Right renal pelvis (tissue), 4 donors: ENCODE data around the gene PSMD2. TPM values are rescaled to one million over a fixed set of nuclear protein-coding genes. Genes with fewer than 3 reads are reported as not detected.

Experiments
- DNase-seq, 4 donors: peaks; one replicate each; pipeline ENCODE4 v3.0.0-alpha.2; 2013; ENCODE audit warnings: low read depth in 4 of 4, low spot score in 3 of 4, missing footprints in 1 of 4
- polyA plus RNA-seq, 4 donors: library from polyadenylated mRNA; unstranded; fragments of 120-200 nt; gene quantifications; one replicate each; pipeline ENCODE4 v1.2.1, GENCODE V29; 2013; ENCODE audit not compliant: insufficient read length in 4 of 4

PSMD2 gene
- polyA plus RNA-seq, 4 donors, result 189 to 213 (median 207) TPM

DNA sequence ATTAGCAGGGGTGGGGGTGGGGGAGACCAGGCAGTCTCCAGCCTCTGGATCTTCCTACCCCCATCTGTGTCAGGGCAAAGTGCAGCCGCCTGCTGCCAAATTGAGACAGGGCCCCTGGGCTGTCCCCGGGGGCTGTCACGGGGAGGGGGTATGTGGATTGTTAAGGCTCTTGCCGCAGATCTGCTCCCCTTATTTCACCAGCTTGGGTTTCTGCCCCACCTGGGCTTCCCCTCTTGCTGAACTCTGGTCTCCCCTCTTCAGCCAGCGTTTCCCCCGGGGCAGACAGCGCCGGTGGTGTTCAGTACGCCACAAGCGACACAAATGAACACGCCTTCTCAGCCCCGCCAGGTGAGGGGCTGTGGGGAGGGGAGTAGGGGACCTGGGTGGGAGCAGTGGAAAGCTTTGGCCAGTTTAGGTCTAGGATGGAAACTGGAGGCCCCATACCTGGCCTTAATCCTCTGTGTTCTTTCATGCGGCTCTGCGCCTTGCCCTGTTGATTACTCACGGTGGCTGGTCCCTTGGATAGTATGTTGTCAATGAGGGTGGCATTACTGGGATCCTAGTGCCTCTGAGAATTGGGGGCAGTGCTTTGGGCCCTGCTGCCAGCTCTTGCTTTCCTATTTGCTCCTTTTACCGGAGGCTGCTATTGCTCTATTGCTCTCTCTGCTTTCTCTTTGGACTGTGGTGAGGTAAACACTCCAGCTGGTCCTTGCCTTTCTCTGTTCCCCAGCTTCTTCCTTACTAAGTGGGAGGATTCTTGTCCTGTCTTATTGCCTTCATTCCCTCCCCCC lies 17.0 kb downstream of the PSMD2 start:
- no peak for DNase-seq

DNA sequence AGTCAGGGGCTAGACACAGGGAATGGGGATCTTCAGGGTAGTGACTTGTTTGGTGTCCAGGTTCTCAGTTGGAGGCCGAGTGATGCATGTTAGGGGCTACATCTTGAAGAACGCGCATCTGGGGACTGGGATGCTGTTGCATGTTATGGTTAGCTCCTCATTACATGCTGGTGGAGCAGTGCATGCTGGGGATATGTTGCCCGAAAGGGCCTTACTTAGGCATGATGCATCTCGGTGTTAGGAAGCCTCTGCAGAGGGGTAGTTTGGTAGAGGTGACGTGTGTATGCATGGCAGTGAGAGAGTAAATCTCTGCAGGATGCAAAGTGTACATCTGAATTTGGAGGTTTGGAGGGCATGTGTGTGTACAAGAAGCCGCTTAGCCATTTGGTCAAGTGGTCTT lies 17.8 kb downstream of the PSMD2 start:
- no peak for DNase-seq

DNA sequence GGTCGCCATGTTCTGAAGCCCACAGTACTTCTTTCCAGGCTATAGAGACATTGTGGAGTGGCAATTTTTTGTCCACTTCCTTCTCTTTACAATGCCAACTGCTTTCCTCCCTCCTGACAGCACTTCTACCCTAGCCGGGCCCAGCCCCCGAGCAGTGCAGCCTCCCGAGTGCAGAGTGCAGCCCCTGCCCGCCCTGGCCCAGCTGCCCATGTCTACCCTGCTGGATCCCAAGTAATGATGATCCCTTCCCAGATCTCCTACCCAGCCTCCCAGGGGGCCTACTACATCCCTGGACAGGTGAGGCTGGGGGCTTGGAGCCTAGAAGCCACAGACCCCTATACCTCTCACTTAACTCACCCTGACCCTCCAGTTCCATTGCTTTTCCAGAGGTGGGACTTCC lies 18.2 kb downstream of the PSMD2 start:
- no peak for DNase-seq

DNA sequence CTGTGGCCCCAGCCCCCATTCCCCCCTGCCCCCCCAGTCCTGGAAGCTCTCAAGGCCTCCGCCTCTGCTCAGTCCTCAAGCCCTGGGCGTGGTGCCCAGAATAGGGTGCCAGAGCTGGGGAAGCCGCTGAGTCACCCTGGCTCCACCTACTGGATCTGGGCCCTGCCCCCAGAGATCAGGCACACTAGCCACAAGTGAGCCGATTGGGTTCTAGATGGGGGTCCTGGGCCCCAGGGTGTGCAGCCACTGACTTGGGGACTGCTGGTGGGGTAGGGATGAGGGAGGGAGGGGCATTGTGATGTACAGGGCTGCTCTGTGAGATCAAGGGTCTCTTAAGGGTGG lies 21.0 kb downstream of the PSMD2 start:
- no peak for DNase-seq

DNA sequence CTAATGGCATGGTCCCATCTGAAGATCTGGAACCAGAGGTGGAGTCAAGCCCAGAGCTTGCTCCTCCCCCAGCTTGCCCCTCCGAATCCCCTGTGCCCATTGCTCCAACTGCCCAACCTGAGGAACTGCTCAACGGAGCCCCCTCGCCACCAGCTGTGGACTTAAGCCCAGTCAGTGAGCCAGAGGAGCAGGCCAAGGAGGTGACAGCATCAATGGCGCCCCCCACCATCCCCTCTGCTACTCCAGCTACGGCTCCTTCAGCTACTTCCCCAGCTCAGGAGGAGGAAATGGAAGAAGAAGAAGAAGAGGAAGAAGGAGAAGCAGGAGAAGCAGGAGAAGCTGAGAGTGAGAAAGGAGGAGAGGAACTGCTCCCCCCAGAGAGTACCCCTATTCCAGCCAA lies 22.6 kb downstream of the PSMD2 start:
- DNase-seq, result no peak

DNA sequence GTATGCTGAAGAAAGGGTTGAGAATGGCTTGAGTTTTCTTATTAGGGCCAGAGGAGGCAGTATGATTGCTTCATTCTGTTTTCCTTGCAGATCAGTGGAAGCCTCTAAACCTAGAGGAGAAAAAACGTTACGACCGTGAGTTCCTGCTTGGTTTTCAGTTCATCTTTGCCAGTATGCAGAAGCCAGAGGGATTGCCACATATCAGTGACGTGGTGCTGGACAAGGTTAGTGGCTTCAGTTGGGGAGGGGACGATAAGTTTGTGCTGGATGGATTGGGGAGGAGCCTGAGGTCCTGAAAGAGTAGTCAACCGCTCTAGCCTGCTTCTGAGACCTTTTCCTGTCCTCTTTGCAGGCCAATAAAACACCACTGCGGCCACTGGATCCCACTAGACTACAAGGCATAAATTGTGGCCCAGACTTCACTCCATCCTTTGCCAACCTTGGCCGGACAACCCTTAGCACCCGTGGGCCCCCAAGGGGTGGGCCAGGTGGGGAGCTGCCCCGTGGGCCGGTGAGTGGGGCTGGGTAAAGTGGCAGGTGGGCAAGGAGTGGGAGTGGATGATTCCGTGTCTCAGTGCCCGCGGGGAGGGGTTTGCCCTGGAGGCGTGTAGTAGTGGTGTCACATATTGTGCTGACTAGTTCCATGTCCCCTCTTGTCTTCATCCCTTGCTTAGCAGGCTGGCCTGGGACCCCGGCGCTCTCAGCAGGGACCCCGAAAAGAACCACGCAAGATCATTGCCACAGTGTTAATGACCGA lies 23.9 kb downstream of the PSMD2 start:
- no peak for DNase-seq

DNA sequence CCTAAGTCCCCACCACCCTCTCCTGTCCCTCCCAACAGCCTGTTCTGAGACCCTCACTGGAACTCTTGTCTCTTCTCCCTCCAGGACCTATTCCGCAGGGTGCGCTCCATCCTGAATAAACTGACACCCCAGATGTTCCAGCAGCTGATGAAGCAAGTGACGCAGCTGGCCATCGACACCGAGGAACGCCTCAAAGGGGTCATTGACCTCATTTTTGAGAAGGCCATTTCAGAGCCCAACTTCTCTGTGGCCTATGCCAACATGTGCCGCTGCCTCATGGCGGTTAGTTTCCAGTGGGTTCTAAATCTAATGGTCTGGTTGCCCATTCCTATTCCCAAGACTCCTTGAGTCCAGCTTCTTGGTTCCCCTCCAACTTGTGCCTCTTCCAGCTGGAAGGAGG lies 24.7 kb downstream of the PSMD2 start:
- DNase-seq, result no peak

DNA sequence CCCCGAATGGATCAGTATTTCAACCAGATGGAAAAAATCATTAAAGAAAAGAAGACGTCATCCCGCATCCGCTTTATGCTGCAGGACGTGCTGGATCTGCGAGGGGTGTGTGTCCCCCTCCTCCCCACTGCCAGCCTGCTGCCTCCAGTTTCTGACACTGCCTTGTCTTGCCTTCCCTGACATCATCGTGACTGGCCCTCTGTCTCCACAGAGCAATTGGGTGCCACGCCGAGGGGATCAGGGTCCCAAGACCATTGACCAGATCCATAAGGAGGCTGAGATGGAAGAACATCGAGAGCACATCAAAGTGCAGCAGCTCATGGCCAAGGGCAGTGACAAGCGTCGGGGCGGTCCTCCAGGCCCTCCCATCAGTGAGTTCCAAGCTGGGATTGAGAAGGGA lies 26.2 kb downstream of the PSMD2 start:
- no peak for DNase-seq

DNA sequence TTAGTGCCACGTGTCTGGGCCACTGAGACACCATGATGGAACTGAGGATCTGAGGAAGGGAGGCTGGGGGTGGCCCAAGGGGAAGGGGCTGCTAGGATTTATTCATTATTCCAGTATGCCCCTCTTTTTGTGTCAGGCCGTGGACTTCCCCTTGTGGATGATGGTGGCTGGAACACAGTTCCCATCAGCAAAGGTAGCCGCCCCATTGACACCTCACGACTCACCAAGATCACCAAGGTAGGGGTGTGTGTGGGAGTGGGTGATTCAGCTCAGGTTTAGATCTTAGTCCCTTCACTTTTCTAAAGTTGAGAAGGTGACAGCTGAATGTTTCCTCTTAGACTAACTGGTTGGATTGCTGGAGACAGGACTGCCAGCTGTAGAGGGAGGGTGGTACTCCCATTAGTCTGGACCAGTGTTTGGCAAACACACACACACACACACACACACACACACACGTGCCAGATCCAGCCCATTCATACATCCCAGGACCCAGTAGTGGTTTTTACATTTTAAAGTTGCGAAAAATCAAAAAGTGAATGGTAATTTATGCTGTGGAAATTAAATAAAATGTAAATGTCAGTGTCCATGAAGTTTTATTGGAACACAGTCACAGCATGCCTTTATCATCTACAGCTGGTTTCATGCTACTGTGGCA lies 26.8 kb downstream of the PSMD2 start:
- DNase-seq, result no peak

DNA sequence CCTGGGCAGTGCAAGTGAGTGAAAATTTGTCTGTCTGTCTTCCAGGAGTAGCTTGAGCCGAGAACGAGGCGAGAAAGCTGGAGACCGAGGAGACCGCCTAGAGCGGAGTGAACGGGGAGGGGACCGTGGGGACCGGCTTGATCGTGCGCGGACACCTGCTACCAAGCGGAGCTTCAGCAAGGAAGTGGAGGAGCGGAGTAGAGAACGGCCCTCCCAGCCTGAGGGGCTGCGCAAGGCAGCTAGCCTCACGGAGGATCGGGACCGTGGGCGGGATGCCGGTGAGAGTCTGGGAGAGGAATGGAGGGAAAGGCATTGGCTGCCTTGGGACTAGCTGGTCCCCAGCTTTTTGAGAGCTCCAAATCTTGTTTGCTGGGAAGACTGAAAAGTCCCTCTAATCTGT lies 28.1 kb downstream of the PSMD2 start:
- no peak for DNase-seq

DNA sequence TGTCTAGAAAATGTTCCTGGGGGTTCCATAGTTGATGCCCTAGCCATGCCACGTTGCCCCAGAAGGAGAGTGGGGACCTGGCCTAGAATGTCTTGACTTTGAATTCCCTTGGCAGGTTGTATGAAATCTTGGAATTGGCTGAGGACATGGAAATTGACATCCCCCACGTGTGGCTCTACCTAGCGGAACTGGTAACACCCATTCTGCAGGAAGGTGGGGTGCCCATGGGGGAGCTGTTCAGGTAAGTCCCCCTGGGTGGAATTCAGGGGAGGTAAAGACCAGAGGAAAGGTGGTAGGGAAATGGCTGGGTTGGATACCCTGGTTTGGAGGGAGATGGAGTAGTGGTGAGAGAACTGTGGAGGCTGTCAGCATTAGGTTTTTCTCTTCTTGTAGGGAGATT lies 29.5 kb downstream of the PSMD2 start:
- DNase-seq, result no peak

DNA sequence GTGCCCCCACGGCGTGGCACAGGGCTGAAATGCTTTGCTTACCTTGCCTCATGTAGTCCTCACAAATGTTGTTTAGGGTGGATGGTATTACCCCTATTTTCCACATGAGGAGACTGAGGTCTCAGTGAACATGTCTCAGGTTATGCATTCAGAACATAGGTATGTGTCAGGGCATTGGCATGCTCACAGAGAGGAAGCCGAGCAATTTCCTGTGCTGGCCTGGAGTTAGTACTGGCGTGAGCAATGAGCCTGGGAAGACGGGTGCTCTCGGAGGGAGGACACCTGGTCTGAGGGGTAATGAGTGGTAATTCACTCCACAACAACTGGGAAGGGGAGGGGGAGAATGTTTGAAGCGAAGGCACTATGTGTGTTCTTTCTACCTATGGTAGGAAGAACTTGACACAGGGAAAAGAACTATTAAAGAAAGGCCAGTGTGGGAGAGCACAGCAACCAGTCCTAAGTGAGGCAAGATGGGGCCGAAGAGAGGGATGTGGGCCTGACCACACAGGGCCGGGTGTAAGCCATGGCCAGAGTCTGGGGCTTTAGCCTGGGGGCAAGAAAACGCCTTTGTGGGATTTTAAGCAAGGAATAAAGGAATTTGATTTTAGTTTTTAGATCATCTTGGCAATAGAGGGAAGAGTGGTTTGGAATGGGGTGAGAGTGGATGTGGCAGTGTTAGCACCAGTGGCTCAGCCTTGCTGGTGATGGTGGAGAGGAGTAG lies 33.5 kb downstream of the PSMD2 start:
- no peak for DNase-seq

DNA sequence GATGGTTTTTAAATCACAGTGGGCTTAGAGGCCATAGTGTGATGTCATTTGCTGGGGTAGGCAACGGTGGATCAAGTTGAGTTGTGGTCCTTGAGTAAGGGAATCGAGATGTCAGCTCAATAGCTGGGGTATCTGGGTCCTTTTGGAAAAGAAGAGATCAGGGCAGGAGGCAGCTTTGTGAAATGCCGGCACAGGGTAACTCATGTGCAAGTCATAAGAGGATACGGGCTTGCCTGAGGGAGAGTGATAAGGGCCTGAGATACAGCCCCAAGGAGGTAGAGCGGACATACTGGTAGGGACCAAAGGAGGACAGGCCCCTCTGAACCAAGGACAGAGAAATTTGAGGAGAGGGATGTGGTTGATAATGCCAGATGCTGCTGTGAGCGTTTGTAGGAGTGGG lies 34.1 kb downstream of the PSMD2 start:
- DNase-seq, result no peak

DNA sequence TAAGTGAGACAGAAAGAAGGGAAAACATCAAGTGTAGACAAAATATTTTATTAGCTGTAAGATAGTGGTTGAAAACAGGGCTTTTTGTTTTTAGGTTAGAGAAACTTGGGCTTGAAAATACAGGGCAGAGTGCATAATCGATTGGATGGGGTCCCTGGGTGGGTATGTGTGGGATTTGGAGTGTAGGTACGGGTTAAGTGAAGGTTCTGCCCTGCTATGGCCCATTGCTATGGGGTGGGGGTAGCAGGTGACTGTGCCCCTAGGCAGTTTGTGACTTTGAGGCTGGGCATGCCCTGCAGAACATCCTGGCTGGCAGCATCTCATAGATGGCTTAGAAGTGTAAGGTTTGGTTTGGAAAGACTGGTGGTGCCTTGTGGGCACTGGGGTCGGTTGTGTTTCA lies 34.7 kb downstream of the PSMD2 start:
- DNase-seq, result no peak

DNA sequence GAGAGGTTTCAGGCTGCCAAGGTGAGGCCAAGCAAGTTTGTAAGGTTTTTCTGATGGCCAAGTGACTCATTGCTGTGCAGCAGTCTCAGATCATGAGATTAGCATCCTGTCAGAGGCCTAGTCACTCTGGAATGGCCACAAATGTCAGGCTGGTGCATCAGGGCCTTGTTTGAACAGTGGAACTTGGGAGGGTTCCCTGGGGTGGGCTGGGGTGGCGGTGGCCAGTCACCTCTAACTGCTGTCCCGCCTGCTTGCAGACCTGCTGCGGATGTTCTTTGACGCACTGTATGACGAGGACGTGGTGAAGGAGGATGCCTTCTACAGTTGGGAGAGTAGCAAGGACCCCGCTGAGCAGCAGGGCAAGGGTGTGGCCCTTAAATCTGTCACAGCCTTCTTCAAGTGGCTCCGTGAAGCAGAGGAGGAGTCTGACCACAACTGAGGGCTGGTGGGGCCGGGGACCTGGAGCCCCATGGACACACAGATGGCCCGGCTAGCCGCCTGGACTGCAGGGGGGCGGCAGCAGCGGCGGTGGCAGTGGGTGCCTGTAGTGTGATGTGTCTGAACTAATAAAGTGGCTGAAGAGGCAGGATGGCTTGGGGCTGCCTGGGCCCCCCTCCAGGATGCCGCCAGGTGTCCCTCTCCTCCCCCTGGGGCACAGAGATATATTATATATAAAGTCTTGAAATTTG lies 35.6 kb downstream of the PSMD2 start:
- DNase-seq, result no peak

DNA sequence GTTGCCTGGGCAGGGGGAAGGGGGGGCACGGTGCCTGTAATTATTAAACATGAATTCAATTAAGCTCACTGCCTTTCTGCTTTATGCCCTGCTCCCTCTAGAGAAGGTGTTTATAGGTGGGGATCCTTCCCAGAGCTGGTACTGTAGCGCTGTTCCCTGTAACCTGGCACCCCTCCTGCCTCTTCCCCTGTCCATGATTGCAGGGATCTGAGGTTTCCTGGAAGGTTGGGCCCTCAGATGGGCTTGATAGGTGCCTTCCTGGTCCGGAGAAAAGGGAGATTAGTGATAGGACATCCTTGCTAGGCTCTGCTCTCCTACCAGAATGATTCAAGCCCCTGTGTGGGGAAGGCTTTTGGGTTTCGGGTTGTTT lies 36.2 kb downstream of the PSMD2 start:
- DNase-seq, result no peak

DNA sequence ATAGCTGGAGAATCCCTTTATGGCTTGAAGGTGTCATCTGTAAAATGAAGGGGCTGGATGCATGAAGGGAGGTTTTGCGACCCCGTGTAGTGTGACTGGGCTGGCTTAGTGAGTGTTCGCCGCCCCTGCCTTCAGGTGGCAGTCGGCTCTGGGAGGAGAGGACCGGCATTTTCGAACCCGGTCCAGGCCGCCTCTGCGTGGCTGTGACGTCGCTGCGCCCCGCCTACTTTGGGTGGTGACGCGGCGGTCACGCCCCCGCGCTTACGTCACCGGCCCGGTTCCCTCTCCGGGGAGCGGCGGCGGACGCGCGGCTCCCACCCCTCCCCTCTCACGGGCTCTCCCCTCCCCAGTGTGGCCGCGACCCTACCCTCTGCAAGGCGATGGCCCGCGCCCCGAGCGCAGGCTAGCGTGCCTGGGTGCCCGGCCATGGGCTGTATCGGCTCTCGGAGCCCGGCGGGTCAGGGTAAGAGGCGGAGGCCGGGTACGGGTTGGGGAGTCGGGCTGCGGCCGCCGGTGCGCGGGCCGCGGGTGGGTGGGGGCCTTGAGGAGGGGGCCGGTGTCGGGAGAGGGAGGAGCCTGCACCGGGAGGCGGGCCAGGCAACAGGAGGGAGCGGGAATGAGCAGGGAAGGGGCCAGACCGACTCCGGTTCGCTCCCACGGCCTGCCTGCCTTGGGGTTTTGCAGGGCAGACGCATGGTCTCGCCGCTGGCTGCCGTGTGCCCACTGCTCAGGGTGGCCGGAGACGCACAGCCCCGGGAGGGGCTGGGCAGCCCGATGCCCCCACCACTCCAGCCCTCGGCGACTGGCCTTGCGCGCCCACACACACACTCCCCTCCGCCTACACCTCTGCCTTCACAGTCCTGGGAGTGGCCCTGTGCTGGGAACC lies 36.9 kb downstream of the PSMD2 start:
- DNase-seq, result peak in 1 of 4 donors; percentile 77

DNA sequence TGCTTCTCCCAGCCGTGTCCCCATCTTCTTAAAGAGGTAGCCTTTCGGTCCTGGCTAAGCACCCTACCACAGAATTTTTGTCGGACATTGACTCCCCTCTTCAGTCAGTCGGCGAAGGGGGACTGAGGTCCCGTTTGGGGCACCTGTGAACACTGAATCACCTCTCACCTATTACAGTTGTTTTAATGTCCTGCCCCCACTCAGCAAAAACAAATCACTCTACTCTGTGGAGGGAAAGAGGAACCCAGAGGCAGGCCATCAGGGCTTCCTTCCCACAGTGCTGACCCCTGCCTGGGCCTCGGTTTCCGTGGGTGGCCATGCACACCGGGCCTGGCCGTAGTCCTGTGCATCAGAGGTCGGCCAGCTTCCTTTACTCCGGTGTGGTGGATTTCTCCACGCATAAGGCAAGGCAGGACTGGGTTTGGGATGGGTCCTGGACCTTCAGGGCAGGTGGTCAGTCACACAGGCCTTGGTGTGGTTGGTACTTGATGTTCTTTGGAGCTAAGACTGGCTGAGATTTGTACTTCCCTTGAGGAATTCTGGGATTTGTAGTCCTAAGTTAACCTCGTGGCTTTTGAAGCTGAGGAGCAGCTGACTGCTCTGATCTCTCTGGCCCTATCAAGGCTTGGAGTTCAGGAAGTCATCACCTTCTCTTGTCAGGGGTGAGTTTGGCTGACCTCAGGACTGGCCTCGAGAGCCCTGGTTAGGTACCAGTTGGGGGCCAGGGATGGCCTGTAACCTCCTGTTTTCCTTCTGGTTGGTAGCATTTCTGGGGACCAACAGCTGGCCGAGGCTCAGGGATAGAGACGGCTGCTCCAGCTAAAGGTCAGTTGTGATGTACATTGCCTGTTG lies 37.7 kb downstream of the PSMD2 start:
- DNase-seq, result no peak

DNA sequence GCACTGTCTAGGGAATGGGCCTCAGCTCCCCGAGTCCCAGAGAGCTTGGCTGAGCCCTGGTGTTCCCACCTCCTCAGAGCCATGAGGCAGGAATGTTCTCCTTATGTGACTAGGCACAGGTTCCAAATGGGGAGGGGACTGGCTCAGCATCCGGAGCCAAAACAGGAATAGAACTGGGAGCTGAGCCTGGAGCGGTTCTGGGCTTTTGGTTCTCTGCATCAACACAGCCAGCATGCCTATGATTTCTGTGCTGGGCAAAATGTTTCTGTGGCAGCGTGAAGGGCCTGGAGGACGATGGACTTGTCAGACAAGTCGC lies 38.3 kb downstream of the PSMD2 start, which contains the start of gene FAM131A:
TSS of gene FAM131A (plus strand) at position 202 of the 316 bp plus-strand sequence. CDS start at position 233, 31 bp downstream.
- DNase-seq, result no peak
